Measurements from ENCODE around the gene PGBD4.

The PGBD4 gene

DNA sequence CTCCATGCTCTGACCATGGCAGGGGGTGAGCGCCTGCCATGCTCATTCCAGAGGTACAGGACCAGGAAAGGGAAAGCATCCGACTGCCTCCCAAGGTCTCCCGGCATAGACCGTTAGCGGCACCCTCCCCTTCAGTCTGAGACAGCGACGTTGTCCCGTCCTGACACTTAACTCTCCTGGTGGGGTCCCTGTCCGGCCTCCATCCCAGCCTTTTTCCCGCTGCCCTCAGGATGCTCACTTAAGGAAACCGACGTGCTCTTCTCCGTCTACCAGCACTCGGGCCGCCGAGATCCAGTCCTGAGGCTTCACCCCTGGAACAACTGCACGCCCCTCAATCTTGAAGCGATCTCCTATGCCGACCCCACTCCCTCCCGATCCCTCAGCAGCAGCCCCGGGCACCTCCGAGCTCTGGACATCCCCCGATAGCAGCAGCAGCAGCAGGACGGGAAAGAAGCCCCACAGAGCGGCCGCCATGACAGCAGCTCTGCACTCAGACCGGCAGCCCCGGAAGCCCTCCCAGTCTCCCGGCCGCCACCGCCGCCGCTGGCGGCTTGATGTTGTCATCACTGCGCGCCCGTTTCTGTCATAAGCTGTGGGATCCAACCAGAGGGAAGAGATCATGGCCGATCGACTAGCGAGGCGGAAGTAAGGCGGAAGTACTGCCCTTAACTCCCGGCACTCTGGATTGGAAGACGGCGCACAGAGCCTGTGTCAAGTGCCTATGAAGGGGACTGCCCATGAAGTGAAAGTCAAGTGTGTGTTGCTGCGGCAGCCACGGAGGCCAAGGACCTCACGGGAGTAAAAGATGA lies at the start of gene PGBD4, which contains the start of gene EMC7:
TSS of gene PGBD4 (plus strand) at position 718 of the 809 bp plus-strand sequence. CDS start 449 bp downstream, outside the sequence.
TSS of gene EMC7 (minus strand) at position 497 of the 809 bp plus-strand sequence. CDS start at position 474, 23 bp downstream.
- DNase-seq (ENCODE audit: low read depth) = peak; percentile 99

DNA sequence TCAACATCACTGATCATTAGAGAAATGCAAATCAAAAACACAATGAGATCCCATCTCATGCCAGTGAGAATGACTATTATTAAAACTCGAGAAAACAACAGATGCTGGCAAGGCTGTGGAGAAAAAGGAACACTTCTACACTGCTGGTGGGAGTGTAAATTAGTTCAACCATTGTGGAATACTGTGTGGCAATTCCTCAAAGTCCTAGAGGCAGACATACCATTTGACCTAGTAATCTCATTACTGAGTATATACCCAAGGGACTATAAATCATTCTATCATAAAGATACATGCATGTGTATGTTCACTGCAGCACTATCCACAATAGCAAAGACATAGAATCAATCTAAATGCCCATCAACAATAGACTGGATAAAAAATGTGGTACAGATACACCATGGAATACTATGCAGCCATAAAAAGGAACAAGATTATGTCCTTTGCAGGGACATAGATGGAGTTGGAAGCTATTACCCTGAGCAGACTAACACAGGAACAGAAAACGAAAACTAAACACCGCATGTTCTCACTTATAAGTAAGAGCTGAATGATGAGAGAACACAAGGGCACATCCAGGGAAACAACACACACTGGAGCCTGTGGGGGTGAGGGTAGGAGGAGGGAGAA lies 47.7 kb upstream of the PGBD4 start:
- DNase-seq (ENCODE audit: low read depth) = no peak

- no peak for DNase-seq (ENCODE audit: low read depth)
Observed at GRCh38 chr15:34055868-34056595, 45.9 kb upstream of the PGBD4 start.

DNA sequence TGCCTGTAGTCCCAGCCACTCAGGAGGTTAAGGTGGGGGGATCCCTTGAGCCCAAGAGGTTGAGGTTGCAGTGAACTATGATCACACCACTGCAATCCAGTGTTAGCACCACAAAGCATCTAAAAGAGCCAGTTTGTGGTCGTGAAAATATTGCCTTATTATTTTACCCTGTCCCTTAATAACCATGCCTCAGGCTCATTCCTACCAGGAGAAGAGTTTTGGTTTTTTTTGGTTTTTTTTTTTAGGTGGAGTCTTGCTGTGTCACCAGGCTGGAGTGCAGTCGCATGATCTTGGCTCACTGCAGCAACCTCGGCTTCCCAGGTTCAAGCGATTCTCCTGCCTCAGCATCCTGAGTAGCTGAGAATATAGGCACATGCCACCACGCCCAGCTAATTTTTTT lies 45.0 kb upstream of the PGBD4 start:
- no peak for DNase-seq (ENCODE audit: low read depth)

DNA sequence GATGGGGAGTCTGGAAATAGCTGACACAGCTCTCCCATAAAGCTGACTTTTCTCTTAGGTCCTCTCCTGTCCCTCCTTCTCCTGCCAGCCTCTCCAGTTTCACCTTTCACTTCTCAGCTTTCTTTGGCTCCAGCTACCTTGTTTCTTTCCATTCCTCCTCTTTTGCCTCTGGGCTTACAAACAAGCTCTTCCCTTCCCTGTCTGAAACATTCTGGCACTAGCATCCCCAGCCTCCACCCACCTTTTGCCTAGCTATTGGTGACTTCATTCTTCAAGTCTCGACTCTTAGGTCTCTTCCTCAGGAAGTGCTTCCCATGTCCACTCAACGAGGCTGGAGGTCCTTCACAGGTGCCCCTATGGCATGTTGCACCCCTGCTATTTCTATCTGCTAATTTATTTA lies 42.4 kb upstream of the PGBD4 start:
- DNase-seq (ENCODE audit: low read depth) = no peak

GRCh38 chr15:34059946-34060345 lies 41.9 kb upstream of the PGBD4 start:
- DNase-seq (ENCODE audit: low read depth) = no peak

- DNase-seq (ENCODE audit: low read depth) = no peak
Observed at GRCh38 chr15:34064438-34064837, 37.4 kb upstream of the PGBD4 start.

DNA sequence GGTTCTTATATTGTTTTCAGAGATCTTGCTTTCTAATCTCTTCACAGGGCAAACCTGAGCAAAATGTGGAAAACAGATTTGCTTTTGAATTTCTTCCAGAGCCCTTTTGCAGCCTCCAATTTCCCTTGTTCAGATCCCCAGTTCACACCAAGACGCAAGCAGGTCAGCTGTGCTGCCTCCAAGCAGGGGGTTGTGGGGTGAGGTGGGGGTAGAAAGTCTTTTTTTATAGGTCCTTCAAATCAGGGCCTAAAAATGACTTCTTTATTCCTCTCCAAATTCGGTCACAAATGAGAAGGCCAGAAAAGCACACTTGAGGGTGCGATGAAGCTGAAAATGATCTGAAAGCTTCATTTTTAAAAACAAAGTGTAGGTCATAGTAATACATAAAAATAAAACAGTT lies 36.6 kb upstream of the PGBD4 start:
- DNase-seq (ENCODE audit: low read depth) = no peak

DNA sequence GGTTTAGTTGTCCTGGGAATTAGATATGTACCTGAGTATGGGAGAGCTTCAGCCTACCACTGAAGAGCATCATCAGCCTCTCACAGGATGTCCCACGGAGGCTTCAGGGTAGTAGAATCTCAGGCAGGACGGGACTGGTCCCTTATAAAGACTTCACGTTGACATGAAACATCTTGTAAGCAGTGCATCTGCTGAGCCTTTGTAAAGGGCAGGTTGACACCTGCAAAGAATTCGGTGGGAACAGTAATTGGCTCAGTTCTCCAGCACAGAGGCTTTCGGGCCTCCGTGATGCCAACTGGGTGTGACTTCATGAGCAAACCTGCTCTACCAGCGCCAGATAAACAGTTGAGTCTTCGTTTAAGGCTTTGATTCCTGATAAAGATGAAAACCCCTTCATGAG lies 35.9 kb upstream of the PGBD4 start:
- no peak for DNase-seq (ENCODE audit: low read depth)

DNA sequence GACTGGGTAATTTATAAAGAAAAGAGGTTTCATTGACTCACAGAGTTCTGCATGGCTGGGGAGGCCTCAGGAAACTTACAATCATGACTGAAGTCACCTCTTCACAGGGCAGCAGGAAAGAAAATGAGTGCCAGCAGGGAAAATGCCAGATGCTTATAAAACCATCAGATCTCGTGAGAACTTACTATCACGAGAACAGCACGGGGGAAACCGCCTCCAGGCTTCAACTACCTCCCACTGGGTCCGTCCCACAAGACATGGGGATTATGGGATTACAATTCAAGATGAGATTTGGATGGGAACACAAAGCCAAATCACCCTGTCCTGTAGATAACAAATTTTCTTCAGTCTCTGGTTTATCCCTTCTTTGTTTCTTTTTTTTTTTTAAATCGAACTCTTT lies 31.9 kb upstream of the PGBD4 start:
- no peak for DNase-seq (ENCODE audit: low read depth)

DNA sequence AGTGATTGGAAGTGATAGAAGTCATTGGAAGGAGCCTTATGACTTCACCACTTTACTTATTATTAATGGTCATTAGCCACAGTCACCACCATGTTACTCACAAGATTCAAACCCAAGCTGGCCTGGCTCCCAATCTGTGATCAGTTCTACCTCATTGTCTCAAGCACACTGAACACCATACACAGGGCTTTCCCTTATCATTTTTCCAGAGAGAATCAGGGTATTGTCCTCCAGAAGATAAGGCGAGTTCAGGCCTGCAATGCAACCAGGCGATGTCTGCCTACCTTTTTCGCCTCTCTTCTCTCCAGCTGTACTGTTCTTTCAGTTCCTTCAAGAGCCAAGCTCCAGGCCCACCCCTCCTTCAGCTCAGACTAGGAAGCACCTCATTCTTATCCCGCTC lies 25.1 kb upstream of the PGBD4 start:
- no peak for DNase-seq (ENCODE audit: low read depth)

- DNase-seq (ENCODE audit: low read depth) = no peak
Observed at GRCh38 chr15:34078900-34079299, 23.0 kb upstream of the PGBD4 start.

DNA sequence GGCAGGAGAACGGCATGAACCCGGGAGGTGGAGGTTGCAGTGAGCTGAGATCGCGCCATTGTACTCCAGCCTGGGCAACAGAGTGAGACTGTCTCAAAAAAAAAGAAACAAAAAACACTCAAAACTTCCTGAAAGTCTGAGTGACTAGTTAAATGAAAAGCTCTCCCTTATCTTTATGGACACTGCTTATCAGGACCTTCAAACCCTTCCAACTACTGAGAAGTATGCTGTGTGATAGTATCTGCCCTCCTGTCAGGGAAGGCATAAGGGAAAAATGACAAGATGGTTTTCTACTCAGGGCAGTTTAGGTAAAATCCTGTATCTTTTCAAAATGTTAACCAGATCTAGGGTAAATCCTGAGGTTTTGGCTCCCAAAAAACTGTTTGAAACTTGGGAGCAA lies 22.0 kb upstream of the PGBD4 start:
- no peak for DNase-seq (ENCODE audit: low read depth)

DNA sequence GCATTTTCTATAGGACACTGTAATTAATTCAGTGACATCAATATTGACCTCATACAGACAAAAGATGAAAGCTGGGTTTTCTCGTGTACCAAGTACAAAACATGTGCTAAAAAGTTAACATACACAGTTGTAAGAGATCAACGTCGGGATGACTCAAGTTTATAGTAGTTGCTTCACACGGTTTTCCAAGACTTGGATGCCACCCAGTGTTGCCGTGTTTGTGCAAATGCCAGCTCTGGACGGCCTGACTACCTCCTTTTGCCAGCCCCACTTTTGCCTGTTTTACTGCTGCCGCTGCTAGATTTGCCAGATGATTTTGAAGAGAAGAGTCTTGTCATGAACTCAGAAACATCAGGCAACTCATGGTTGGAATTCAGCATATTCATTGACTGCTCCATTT lies 17.8 kb upstream of the PGBD4 start:
- no peak for DNase-seq (ENCODE audit: low read depth)

DNA sequence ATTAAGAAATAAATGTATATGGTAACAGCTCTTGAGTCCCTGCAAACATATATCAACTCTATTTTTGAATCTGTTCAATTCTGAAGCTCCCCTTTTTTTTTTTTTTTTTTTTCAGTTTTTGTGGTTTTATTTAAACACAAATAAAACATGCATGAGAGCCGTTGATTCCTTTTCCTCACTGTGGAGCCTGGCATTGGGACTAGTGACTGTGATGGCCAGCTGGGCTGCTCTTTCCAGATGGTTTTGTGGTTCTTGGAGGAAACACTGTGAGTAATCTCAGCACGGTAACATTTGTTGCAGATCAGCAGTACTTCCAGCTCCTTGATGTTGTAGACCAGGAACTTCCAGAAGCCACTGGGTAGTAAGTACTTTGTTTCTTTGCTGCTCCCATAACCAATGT lies 16.1 kb upstream of the PGBD4 start:
- DNase-seq (ENCODE audit: low read depth) = no peak

- no peak for DNase-seq (ENCODE audit: low read depth)
Observed at GRCh38 chr15:34099914-34100313, 2.0 kb upstream of the PGBD4 start.

- DNase-seq (ENCODE audit: low read depth) = no peak
Observed at GRCh38 chr15:34102175-34102925, 467 bp downstream of the PGBD4 start.

DNA sequence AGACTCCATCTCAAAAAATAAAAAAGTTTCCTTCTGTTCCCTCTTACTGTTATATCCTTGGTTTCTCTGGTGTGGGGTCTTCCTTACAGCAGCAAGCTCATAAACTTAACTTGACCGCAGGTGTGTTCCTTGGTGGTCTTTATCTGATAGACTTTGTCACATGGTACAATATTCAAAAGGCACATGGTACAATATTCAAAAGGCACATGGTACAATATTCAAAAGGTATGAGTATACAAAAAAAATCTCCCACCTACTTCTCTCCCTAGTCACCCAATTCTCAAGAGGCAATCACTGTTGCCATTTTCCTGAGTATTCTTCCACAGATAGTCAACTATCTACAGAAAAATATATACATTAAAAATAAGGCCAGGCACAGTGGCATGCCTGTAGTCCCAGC lies 4.5 kb downstream of the PGBD4 start:
- no peak for DNase-seq (ENCODE audit: low read depth)

DNA sequence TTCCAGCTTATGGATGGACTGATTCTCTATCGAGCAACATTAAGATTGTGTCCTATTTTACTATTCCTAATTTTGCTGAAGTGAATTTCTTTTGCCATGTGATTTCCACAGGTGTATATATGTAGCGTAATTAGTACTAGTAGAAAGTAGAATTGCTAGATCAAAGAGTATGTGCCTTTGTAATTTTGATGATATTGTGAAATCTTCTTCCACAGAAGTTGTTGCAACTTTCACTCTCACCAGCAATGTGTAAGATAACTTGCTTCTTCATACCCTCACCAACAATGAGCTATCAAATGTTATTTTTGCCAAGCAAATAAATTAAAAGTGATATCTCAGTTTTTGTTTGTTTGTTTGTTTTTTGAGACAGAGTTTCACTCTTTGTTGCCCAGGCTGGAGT lies 5.4 kb downstream of the PGBD4 start:
- DNase-seq (ENCODE audit: low read depth) = no peak

GRCh38 chr15:34109797-34110663 lies 8.1 kb downstream of the PGBD4 start:
- DNase-seq (ENCODE audit: low read depth) = no peak

GRCh38 chr15:34111488-34111887 lies 9.6 kb downstream of the PGBD4 start:
- no peak for DNase-seq (ENCODE audit: low read depth)

All from stimulated activated CD8-positive, alpha-beta memory T cell treated with anti-CD3 and anti-CD28 coated beads, Interleukin-12 subunit alpha, Interleukin-12 subunit beta, amount 100 ng/mL, for 1 hour (primary cell).